Epithelial cell of proximal tubule (primary cell): ENCODE measurements around the gene SMIM23. TPM values are rescaled to one million over a fixed set of nuclear protein-coding genes. Genes with fewer than 3 reads are reported as not detected.

Experiments
- DNase-seq: peaks from one replicate; pipeline ENCODE4 v3.0.0-alpha.2; 2011; ENCODE audit warnings: low read depth
- H3K4me3 ChIP-seq: 2 replicates; pipeline ENCODE4 v1.5.1; 2011; ENCODE audit warnings: low read depth, mild to moderate bottlenecking, low read length
- total RNA-seq: library from RNA; depleted of rRNA; stranded (reverse); fragments of >200 nt; gene quantifications from 2 replicates; pipeline ENCODE4 v1.2.3, GENCODE V29; 2015
- TF ChIP-seq, protein P1 (sequence below): conservative IDR thresholded peaks from 2 replicates; pipeline ENCODE4 v1.5.1; 2012; ENCODE audit warnings: low read depth, mild to moderate bottlenecking, low read length

SMIM23 gene
- total RNA-seq, 1 donor from 2014 or later: not detected

GRCh38 chr5:171757853-171758535 is 27.6 kb upstream of the SMIM23 start:
- H3K4me3 ChIP-seq: no peak overlapping the region
- no peak for DNase-seq
- TF ChIP-seq, protein P1, sequence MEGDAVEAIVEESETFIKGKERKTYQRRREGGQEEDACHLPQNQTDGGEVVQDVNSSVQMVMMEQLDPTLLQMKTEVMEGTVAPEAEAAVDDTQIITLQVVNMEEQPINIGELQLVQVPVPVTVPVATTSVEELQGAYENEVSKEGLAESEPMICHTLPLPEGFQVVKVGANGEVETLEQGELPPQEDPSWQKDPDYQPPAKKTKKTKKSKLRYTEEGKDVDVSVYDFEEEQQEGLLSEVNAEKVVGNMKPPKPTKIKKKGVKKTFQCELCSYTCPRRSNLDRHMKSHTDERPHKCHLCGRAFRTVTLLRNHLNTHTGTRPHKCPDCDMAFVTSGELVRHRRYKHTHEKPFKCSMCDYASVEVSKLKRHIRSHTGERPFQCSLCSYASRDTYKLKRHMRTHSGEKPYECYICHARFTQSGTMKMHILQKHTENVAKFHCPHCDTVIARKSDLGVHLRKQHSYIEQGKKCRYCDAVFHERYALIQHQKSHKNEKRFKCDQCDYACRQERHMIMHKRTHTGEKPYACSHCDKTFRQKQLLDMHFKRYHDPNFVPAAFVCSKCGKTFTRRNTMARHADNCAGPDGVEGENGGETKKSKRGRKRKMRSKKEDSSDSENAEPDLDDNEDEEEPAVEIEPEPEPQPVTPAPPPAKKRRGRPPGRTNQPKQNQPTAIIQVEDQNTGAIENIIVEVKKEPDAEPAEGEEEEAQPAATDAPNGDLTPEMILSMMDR: no peak

DNA sequence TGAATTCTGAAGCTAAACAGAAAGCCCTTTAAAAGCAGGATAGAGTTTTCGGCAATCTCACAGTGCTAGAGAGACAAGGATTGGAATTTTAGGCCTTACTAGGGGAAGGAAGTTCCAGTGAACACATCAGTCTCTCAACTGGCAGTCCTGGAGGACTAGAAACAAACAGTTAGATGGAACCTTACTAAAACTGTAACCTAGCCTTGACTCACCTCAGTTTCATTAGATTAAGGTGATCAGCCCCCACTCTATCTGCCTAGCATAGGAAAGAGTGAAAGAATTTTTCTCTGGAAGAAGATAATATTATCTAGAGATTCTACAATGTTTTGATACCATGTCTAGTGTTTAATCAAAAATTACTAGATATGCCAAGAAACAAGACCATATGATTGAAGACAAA is 25.8 kb upstream of the SMIM23 start:
- TF ChIP-seq, protein P1: no peak
- H3K4me3 ChIP-seq: no peak overlapping the region
- no peak for DNase-seq

GRCh38 chr5:171762021-171762608 is 23.5 kb upstream of the SMIM23 start:
- no peak overlapping the region for H3K4me3 ChIP-seq
- TF ChIP-seq, protein P1: no peak
- no peak for DNase-seq

DNA sequence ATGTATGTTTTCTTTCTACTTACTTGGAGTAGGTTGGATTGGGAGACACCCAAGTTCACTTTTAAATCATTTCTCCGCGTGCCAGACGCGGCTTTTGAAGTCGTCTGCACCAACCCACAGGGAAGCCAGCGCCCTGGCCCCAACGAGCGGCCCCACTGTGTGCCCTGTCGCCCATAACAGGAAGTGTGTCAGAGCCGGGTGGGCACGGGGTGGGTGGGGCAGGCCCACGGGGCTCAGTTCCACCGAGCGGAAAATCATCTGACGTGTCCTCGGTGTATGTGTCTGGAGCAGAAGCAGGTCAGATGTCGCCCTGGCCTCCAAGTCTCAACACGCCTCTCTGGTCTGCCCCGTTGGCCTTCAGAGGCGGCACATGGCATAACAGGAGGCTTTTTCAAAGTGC is 22.7 kb upstream of the SMIM23 start:
- H3K4me3 ChIP-seq: no peak overlapping the region
- no peak for DNase-seq
- TF ChIP-seq, protein P1: no peak

GRCh38 chr5:171764265-171764664 is 21.4 kb upstream of the SMIM23 start:
- DNase-seq: no peak
- TF ChIP-seq, protein P1: no peak
- no peak overlapping the region for H3K4me3 ChIP-seq

DNA sequence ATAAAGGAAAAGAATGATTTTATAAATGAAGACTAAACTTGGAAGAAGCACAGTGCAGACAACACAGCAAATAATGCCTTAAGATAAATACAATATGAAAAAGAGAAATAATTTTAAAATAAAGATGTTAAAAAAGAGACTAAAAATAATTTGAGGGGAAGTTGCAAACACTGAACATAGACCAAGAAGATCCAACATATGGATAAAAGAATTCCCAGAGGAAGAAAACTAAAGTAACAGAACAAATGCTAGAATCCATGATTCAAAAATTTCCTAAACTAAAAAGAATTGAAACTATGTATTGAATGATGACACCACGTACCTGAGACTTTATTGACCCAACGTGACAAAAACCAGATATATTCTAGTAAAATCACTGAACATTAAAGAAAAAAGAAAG is 18.7 kb upstream of the SMIM23 start:
- no peak overlapping the region for H3K4me3 ChIP-seq
- no peak for DNase-seq
- TF ChIP-seq, protein P1: no peak

DNA sequence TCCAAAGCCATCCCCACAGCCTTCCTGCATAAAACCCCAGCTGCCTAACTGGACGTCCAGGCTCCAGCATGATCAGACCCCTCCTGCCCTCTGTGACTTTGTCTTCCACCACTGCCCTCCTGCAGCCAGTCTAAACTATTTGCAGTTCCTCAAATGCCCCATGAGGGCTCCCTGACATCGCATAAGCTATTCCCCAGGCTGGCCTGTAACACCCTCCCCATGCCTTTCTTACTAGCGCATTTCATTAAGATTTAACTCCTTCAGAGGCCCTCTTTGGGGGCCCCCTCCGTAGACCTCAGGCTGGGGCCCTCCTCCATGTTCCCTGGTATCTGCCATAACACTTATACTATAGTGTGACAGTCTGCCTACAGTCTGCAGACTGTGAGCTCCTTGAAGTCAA is 15.5 kb upstream of the SMIM23 start:
- no peak for DNase-seq
- TF ChIP-seq, protein P1: no peak
- no peak overlapping the region for H3K4me3 ChIP-seq
